Spinal cord (tissue), 10 donors: ENCODE data around the gene PAMR1. TPM values are rescaled to one million over a fixed set of nuclear protein-coding genes. Genes with fewer than 3 reads are reported as not detected.
"Not testable (repeated sequence)": the region's sequence is repeated elsewhere in the genome, so short reads cannot be mapped to it uniquely, and the experiment has no call there.

ENCODE experiments used
- DNase-seq, 6 donors: peaks; one replicate each; pipeline versions ENCODE4 v3.0.0 to v3.0.0-alpha.2; 2013 to 2015; ENCODE audit warnings: low spot score in 6 of 6, low read depth in 4 of 6
- H3K27ac ChIP-seq: one replicate; pipeline ENCODE4 v1.5.1; 2013; ENCODE audit warnings: low read depth, low read length, control low read depth
- H3K27me3 ChIP-seq: one replicate; pipeline ENCODE4 v1.6.1; 2013; ENCODE audit warnings: low read length; ENCODE audit not compliant: control insufficient read depth, insufficient read depth
- H3K36me3 ChIP-seq: one replicate; pipeline ENCODE4 v1.6.1; 2013; ENCODE audit warnings: low read length; ENCODE audit not compliant: control insufficient read depth, insufficient read depth
- H3K4me1 ChIP-seq: one replicate; pipeline ENCODE4 v1.6.1; 2013; ENCODE audit warnings: low read length; ENCODE audit not compliant: control insufficient read depth, insufficient read depth
- H3K4me3 ChIP-seq: one replicate; pipeline ENCODE4 v1.5.1; 2013; ENCODE audit warnings: low read depth, low read length, control low read depth
- H3K9me3 ChIP-seq: one replicate; pipeline ENCODE4 v1.6.1; 2013; ENCODE audit warnings: low read length; ENCODE audit not compliant: control insufficient read depth, insufficient read depth
- WGBS: methylation state at CpG from one replicate; pipeline ENCODE4 v1.1.5; 2013; ENCODE audit warnings: missing lambda C conversion rate; ENCODE audit not compliant: insufficient coverage; 5-methylcytosine and 5-hydroxymethylcytosine counted together
- polyA plus RNA-seq, 2 donors: library from polyadenylated mRNA; unstranded; fragments of 120-200 nt; gene quantifications; one replicate each; pipeline ENCODE4 v1.2.1, GENCODE V29; 2013; ENCODE audit not compliant: insufficient read length in 2 of 2
- total RNA-seq, 2 donors: library from RNA; depleted of rRNA in 1 of 2; stranded (reverse); fragments of 120-200 nt in 1 of 2; fragments of >200 nt in 1 of 2; gene quantifications; one replicate each; pipeline versions ENCODE4 v1.2.3 to v1.2.4, GENCODE V29; 2013 to 2014
- donor health status: healthy.

Gene PAMR1
- total and polyA plus RNA-seq, 4 donors: 16.0 to 35.2 (median 20.3) TPM

DNA sequence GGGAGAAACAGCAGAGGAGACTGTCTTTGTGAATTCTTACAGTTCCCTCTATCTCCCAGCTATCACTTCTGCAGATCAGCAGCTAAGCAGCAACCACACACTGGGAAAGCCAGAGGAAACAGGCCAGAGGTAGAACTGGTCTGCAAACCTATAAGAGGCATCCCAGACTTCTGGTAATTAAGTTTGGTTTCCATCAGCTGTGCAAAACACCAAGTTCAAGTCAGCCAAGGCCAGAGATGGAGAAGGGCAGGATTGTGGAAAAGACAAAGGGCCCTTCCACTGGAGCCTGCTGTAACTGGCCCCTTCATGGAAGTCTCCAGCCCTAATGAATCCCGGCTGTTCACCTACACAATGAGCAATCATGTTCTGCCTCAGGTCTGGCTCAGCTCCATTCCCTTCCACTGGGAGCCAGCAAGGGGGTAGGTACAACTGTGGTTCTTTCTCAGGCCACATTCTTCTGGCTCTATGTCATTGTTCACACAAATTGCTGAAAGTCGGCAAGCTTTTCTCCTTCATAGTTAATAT, 4.6 kb upstream of the PAMR1 start:
- Histone ChIP-seq H3K27me3 (peaks cover 15% of the 10 kb centered on the region), H3K27ac (no peak overlapping the region), H3K4me3 (no peak overlapping the region), H3K9me3 (no peaks in the 10 kb centered on the region), H3K36me3 (no peaks in the 10 kb centered on the region), H3K4me1 (peaks cover 18% of the 10 kb centered on the region)
- no peak for DNase-seq
- 25% methylated on average over 1 of the region's 2 CpGs for WGBS

DNA sequence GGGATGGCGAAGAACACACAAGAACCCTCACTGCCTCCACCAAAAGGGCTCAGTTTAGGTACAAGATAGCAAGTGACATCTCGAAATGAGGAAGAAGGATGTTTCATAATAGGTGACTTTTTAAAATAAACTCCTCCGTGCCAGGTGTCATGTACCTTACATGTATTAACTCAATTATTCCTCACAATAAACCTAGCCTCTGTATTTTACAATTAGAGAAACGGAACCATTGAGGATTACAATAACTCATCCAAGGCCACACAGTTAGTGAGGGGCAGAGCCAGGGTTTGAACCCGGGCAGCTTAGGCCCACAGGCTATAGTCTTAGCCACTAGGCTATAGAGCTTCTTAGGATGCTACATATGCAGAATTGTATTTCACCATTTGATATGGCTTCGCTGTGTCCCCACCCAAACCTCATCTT, 965 bp upstream of the PAMR1 start:
- H3K4me3 ChIP-seq: peak overlapping the region; percentile 56

DNA sequence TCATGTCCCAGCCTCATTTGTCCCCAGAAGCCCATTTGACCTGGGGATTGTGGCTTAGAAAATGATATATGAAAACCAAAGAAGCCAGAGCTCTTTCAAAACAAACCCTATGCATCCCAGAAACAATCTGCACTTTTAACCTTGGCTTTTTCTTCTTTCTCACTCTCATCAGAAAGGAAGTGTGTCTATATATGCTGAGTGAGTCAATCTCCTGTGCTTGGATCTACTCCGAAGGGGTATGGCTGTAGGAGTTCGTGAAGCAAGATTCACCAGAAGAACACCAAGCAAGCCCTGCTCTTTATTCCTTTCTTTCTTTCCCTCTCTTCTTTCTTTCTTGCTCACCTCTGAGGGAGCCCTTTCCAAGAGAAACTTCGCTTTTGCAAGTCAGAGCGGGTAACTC, 636 bp downstream of the PAMR1 start:
- H3K27ac ChIP-seq: peak overlapping the region; percentile 73
- H3K4me3 ChIP-seq: peak overlapping the region; percentile 56
- no peak for DNase-seq
- H3K4me1 ChIP-seq: peaks cover 20% of the 10 kb centered on the region
- H3K36me3 ChIP-seq: no peaks in the 10 kb centered on the region
- no peaks in the 10 kb centered on the region for H3K9me3 ChIP-seq
- no CpG with 5 or more reads among the region's 4 CpGs for WGBS
- peaks cover 17% of the 10 kb centered on the region for H3K27me3 ChIP-seq

More for the DNA sequence above, 965 bp upstream of the PAMR1 start:
- H3K36me3 ChIP-seq: no peaks in the 10 kb centered on the region
- H3K27ac ChIP-seq: no peak overlapping the region
- 27% methylated on average over 2 of the region's 6 CpGs for WGBS
- H3K9me3 ChIP-seq: no peaks in the 10 kb centered on the region
- peaks cover 24% of the 10 kb centered on the region for H3K4me1 ChIP-seq
- no peak for DNase-seq
- peaks cover 17% of the 10 kb centered on the region for H3K27me3 ChIP-seq

DNA sequence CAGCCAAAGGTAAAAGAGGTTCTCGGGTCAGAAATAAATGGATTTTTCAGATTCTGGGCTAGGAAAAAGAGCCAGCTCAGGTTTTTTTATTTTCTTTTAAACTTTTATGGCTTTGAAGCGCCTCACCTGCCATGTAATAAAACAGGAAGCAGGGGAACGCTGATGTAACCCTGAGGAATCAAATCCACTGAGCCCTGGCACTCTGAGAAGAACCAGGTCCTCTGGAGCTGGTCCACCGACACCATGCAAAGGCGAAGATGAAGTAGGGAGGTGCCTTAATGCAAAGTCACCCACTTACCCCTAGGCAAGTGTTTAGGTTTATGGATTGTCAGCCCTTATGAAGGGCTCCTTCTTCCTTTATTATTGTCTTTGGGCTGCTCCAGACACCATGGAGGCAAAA, 1.6 kb downstream of the PAMR1 start:
- WGBS: 87% methylated on average over 5 of the region's 5 CpGs
- Histone ChIP-seq H3K4me3 (peak overlapping the region; percentile 4), H3K36me3 (no peaks in the 10 kb centered on the region), H3K9me3 (no peaks in the 10 kb centered on the region), H3K27me3 (peaks cover 17% of the 10 kb centered on the region), H3K27ac (peak overlapping the region; percentile 63), H3K4me1 (peaks cover 20% of the 10 kb centered on the region)
- no peak for DNase-seq

DNA sequence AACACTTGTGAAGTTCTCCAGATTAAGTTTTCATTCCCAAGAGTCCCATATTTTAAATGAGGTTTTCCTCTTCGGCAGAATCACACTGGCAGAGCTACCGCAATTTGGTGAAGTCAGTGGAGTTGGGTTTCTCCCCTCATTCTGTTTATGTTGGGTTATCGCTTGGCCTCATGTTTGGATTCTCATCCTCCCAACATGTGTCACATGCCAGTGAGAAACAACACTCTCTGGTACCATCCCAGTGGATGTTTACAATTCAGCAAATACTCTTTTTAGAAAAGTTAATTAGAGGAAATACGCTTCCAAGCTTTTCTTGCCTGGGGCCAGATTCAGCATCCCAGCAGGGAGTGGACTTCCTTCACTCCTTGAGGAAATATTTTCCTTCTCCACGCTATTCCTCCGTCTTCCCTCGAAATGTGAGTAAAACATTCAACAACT, 2.1 kb downstream of the PAMR1 start:
- peaks cover 17% of the 10 kb centered on the region for H3K27me3 ChIP-seq
- H3K36me3 ChIP-seq: no peaks in the 10 kb centered on the region
- peaks cover 20% of the 10 kb centered on the region for H3K4me1 ChIP-seq
- no peak overlapping the region for H3K4me3 ChIP-seq
- no peaks in the 10 kb centered on the region for H3K9me3 ChIP-seq
- peak overlapping the region; percentile 63 for H3K27ac ChIP-seq
- 66% methylated on average over 4 of the region's 7 CpGs for WGBS
- DNase-seq: peak in 3 of 6 donors; percentile 23 to 88 (median 74)

DNA sequence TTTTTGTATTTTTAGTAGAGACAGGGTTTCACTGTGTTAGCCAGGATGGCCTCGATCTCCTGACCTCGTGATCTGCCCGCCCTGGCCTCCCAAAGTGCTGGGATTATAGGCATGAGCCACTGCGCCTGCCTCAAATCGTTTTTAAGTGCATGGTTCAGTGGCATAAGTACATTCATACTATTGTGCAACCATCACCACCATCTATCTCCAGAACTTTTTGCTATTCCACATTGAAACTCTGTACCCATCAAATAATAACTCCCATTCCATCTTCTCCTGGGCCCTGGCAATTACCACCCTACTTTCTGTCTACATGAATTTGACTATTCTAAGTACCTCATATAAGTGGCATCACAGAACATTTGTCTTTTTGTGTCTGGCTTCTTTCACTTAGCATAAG, 3.3 kb downstream of the PAMR1 start:
- H3K4me3 ChIP-seq, H3K9me3 ChIP-seq, H3K27ac ChIP-seq, DNase-seq, H3K36me3 ChIP-seq: not testable (repeated sequence)
- 100% methylated on average over 5 of the region's 5 CpGs for WGBS
- H3K27me3 ChIP-seq: peaks cover 17% of the 10 kb centered on the region
- H3K4me1 ChIP-seq: peaks cover 20% of the 10 kb centered on the region

DNA sequence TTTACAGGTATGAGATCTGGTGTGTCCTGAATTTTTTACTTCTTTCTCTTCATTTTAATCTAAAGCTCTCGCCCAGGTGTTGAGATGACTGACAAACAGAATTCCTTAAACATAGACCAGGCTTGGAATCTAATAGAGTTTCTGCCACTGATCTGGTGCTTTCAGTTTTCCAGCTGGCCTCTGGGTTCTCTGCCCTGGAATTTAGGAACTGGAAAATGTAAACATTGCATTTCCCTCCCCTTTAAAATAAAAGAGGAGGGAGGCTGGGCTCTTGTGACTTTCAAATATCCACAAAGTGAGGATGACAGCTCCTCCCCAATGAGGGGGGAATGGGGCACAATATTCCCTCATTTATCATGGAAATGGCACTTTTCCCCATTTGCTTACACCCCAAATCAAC, 5.0 kb downstream of the PAMR1 start:
- Histone ChIP-seq H3K4me3 (no peak overlapping the region), H3K36me3 (no peaks in the 10 kb centered on the region), H3K9me3 (no peaks in the 10 kb centered on the region), H3K4me1 (peaks cover 9% of the 10 kb centered on the region), H3K27ac (no peak overlapping the region), H3K27me3 (peaks cover 5% of the 10 kb centered on the region)
- DNase-seq: no peak
- WGBS: no CpG with 5 or more reads among the region's 1 CpG

DNA sequence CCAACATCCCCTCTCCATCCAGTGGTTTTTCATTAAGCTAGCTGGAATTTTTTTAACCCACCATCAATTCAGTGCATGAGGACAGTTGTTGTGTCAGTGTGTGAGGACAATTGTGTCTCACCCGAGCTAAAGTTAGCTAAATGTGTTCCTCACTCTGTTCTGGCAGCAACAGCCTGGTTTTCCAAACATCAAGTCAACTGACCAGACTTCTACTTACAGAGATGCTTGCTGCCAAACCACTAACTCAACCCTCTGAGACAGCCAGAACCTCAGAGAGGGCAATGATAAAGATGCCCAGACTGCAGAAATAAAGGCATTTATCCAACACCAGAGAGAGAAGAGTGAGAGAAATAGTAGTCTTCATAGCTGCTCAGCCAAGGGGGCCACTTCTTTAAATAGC, 6.7 kb downstream of the PAMR1 start:
- no peaks in the 10 kb centered on the region for H3K9me3 ChIP-seq
- H3K4me3 ChIP-seq: no peak overlapping the region
- no peak overlapping the region for H3K27ac ChIP-seq
- no peaks in the 10 kb centered on the region for H3K27me3 ChIP-seq
- H3K4me1 ChIP-seq: no peaks in the 10 kb centered on the region
- no CpG with 5 or more reads among the region's 1 CpG for WGBS
- no peaks in the 10 kb centered on the region for H3K36me3 ChIP-seq
- no peak for DNase-seq

DNA sequence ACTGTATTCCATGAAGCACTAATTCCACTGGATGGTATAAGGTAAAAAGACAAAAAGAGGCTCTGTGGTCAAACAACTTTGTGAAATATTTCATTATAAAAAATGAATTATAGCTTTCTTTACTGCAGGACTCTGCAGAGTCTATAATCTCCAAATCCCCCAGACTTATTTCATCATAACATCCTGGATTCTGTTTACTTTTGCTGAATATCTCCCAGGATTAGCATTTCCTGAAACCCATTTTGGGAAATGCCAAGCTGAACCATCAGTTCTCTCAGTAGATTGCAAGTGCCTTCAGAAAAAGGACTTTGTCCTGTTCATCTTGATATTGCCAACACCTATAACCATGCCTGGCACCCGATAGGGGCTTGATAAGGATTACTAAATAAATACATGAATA, 7.9 kb downstream of the PAMR1 start:
- Histone ChIP-seq H3K36me3 (no peaks in the 10 kb centered on the region), H3K27me3 (no peaks in the 10 kb centered on the region), H3K4me3 (no peak overlapping the region), H3K27ac (no peak overlapping the region), H3K4me1 (no peaks in the 10 kb centered on the region), H3K9me3 (no peaks in the 10 kb centered on the region)
- no peak for DNase-seq
- WGBS: no CpG with 5 or more reads among the region's 1 CpG

DNA sequence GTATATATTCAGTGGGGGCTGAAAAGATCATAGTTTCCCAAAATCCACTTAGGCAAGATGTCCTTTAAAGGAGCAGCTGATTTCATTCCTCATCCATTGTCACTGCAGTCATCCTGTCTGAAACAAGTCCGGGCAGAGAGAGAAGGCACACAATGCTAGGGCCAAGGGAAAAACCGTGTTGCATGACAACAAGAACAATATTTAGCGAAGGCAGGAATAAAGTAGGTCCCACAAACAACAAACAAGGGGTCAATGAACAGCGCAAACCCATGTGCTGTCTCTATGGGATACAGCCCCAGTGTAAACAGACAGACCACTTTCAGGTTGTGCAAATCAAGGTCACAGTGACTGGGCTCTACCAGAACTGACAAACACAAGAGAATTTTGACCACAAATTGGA, 9.0 kb downstream of the PAMR1 start:
- no peaks in the 10 kb centered on the region for H3K9me3 ChIP-seq
- no peaks in the 10 kb centered on the region for H3K27me3 ChIP-seq
- H3K27ac ChIP-seq: no peak overlapping the region
- H3K4me3 ChIP-seq: no peak overlapping the region
- DNase-seq: no peak
- WGBS: 29% methylated on average over 4 of the region's 4 CpGs
- no peaks in the 10 kb centered on the region for H3K4me1 ChIP-seq
- no peaks in the 10 kb centered on the region for H3K36me3 ChIP-seq
